A673 (cell line): ENCODE data around the gene BCDIN3D.

ENCODE experiments used
- CTCF ChIP-seq: fragments of 300-800, 200-600 bp; sonication (generic); conservative IDR thresholded peaks from 2 replicates; pipeline ENCODE4 v1.5.1; 2017; ENCODE audit warnings: low read depth, mild to moderate bottlenecking, antibody characterized with exemption, low read length, moderate library complexity, mixed read lengths
- EZH2 ChIP-seq: fragments of 200-600 bp; sonication (generic); IDR thresholded peaks from 2 replicates; pipeline ENCODE4 v1.6.1; 2017; ENCODE audit warnings: borderline replicate concordance, low read depth, mild to moderate bottlenecking, mixed read lengths, antibody characterized with exemption, low read length; ENCODE audit not compliant: poor library complexity, severe bottlenecking

DNA sequence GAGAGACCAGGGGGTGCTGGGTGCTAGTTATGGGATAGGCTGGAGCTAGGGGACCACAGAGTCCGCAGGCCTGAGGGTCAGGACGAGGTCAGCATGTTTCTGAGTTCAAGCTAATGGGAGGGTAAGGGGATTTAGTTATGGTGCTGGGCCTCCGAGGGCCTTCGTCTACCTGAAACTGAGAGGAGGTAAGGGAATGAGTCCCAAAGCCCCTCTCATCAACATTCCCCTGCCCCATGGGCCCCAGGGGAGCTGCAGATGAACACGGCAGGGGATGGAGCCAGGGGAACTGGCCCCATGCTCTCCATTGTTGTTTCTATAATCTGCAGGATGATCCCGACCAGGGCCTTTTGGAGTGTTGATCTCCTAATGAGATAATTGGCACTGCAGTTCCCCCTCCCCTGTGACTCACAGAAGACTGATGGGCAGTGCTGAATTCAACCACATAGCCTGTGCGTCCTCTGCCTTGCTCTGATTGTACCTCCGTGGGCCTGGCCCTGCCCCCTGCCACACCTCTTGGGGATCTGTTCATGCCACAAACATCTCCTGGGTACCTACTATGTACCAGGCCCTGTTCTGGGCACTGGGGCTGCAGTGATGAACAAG, 39.4 kb upstream of the BCDIN3D start:
- TF ChIP-seq CTCF, result no peak
- TF ChIP-seq EZH2, result no peak
